MM.1S (cell line): ENCODE results near the gene PKD1L1.

Experiments used
- DNase-seq: peaks from one replicate; pipeline ENCODE4 v3.0.0-alpha.2; 2015
- H2AFZ ChIP-seq: fragments of 300-600 bp; sonication (generic); 2 replicates; pipeline ENCODE4 v1.6.0; 2016; ENCODE audit warnings: antibody characterized with exemption, low read length
- H3F3A ChIP-seq: fragments of 300-600 bp; sonication (generic); 2 replicates; pipeline ENCODE4 v1.6.1; 2016; ENCODE audit warnings: mild to moderate bottlenecking, antibody characterized with exemption, low read length, moderate library complexity, mixed read lengths; ENCODE audit not compliant: insufficient read depth
- H3K27ac ChIP-seq: fragments of 300-600 bp; sonication (generic); 2 replicates; pipeline ENCODE4 v1.5.1; 2016; ENCODE audit warnings: mild to moderate bottlenecking, low read length
- H3K27me3 ChIP-seq: fragments of 300-600 bp; sonication (generic); replicated peaks from 2 replicates; pipeline ENCODE4 v1.6.0; 2016; ENCODE audit warnings: low read length; ENCODE audit not compliant: insufficient read depth
- H3K36me3 ChIP-seq: fragments of 300-600 bp; sonication (generic); replicated peaks from 2 replicates; pipeline ENCODE4 v1.6.1; 2016; ENCODE audit warnings: mild to moderate bottlenecking, low read length, mixed read lengths; ENCODE audit not compliant: insufficient read depth
- H3K4me1 ChIP-seq: fragments of 300-600 bp; sonication (generic); 2 replicates; pipeline ENCODE4 v1.6.1; 2016; ENCODE audit warnings: low read length, mixed read lengths
- H3K4me2 ChIP-seq: fragments of 300-600 bp; sonication (generic); 2 replicates; pipeline ENCODE4 v1.6.0; 2016; ENCODE audit warnings: low read depth, low read length
- H3K4me3 ChIP-seq: fragments of 300-600 bp; sonication (generic); 2 replicates; pipeline ENCODE4 v1.5.1; 2016; ENCODE audit warnings: low read length, mixed read lengths
- H3K79me2 ChIP-seq: fragments of 300-600 bp; sonication (generic); 2 replicates; pipeline ENCODE4 v1.6.1; 2016; ENCODE audit warnings: mixed run types, low read length, mixed read lengths
- H3K9ac ChIP-seq: fragments of 300-600 bp; sonication (generic); 2 replicates; pipeline ENCODE4 v1.6.1; 2016; ENCODE audit warnings: low read length, mixed read lengths
- H3K9me2 ChIP-seq: fragments of 300-600 bp; sonication (generic); replicated peaks from 2 replicates; pipeline ENCODE4 v1.6.1; 2016; ENCODE audit warnings: mild to moderate bottlenecking, low read length, mixed read lengths; ENCODE audit not compliant: insufficient read depth
- H3K9me3 ChIP-seq: fragments of 300-600 bp; sonication (generic); replicated peaks from 2 replicates; pipeline ENCODE4 v1.6.1; 2016; ENCODE audit warnings: mild to moderate bottlenecking, low read length, mixed read lengths; ENCODE audit not compliant: insufficient read depth
- H4K20me1 ChIP-seq: fragments of 300-600 bp; sonication (generic); 2 replicates; pipeline ENCODE4 v1.6.1; 2016; ENCODE audit warnings: mild to moderate bottlenecking, low read length, moderate library complexity, mixed read lengths; ENCODE audit not compliant: insufficient read depth
- EZH2 ChIP-seq: fragments of 300-600 bp; sonication (generic); optimal IDR thresholded peaks from 2 replicates; pipeline ENCODE3; 2017; ENCODE audit warnings: low read depth, mild to moderate bottlenecking, antibody characterized with exemption, low read length, mixed read lengths
- EZH2phosphoT487 ChIP-seq: fragments of 300-600 bp; sonication (generic); IDR thresholded peaks from 2 replicates; pipeline ENCODE4 v1.6.1; 2018; ENCODE audit warnings: antibody characterized with exemption, low read length
- TF ChIP-seq, protein P1 (sequence below): fragments of 300-600 bp; sonication (generic); IDR thresholded peaks from 2 replicates; pipeline ENCODE4 v1.5.1; 2016; ENCODE audit warnings: antibody characterized with exemption, low read length, mixed read lengths

PKD1L1 gene

GRCh38 chr7:47940088-47941013 lies 7.9 kb downstream of the PKD1L1 start:
- no peak overlapping the region for H3K4me3 ChIP-seq
- H2AFZ ChIP-seq = no peak overlapping the region
- DNase-seq = no peak
- peaks cover 24% of the 10 kb centered on the region for H3K4me1 ChIP-seq
- H3K9ac ChIP-seq = no peak overlapping the region
- H3K27me3 ChIP-seq = no peaks in the 10 kb centered on the region
- TF ChIP-seq EZH2phosphoT487 (no peak), EZH2 (no peak)
- TF ChIP-seq, protein P1, sequence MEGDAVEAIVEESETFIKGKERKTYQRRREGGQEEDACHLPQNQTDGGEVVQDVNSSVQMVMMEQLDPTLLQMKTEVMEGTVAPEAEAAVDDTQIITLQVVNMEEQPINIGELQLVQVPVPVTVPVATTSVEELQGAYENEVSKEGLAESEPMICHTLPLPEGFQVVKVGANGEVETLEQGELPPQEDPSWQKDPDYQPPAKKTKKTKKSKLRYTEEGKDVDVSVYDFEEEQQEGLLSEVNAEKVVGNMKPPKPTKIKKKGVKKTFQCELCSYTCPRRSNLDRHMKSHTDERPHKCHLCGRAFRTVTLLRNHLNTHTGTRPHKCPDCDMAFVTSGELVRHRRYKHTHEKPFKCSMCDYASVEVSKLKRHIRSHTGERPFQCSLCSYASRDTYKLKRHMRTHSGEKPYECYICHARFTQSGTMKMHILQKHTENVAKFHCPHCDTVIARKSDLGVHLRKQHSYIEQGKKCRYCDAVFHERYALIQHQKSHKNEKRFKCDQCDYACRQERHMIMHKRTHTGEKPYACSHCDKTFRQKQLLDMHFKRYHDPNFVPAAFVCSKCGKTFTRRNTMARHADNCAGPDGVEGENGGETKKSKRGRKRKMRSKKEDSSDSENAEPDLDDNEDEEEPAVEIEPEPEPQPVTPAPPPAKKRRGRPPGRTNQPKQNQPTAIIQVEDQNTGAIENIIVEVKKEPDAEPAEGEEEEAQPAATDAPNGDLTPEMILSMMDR = no peak
- no peak overlapping the region for H3K27ac ChIP-seq
- H3K4me2 ChIP-seq = no peak overlapping the region
- H3F3A ChIP-seq = peaks cover 10% of the 10 kb centered on the region
- no peaks in the 10 kb centered on the region for H3K9me2 ChIP-seq
- H4K20me1 ChIP-seq = no peaks in the 10 kb centered on the region
- H3K79me2 ChIP-seq = no peaks in the 10 kb centered on the region
- no peaks in the 10 kb centered on the region for H3K36me3 ChIP-seq
- H3K9me3 ChIP-seq = no peaks in the 10 kb centered on the region

- peaks cover 24% of the 10 kb centered on the region for H3K4me1 ChIP-seq
- H3F3A ChIP-seq = peaks cover 10% of the 10 kb centered on the region
- TF ChIP-seq, protein P1 = no peak
- H3K9me2 ChIP-seq = no peaks in the 10 kb centered on the region
- H3K36me3 ChIP-seq = no peaks in the 10 kb centered on the region
- no peak overlapping the region for H3K27ac ChIP-seq
- no peak for DNase-seq
- H3K4me2 ChIP-seq = no peak overlapping the region
- no peaks in the 10 kb centered on the region for H3K79me2 ChIP-seq
- no peaks in the 10 kb centered on the region for H3K27me3 ChIP-seq
- H3K9ac ChIP-seq = no peak overlapping the region
- H3K9me3 ChIP-seq = no peaks in the 10 kb centered on the region
- no peak overlapping the region for H3K4me3 ChIP-seq
- no peaks in the 10 kb centered on the region for H4K20me1 ChIP-seq
- no peak overlapping the region for H2AFZ ChIP-seq
Observed at GRCh38 chr7:47939425-47940036, 8.7 kb downstream of the PKD1L1 start.

DNA sequence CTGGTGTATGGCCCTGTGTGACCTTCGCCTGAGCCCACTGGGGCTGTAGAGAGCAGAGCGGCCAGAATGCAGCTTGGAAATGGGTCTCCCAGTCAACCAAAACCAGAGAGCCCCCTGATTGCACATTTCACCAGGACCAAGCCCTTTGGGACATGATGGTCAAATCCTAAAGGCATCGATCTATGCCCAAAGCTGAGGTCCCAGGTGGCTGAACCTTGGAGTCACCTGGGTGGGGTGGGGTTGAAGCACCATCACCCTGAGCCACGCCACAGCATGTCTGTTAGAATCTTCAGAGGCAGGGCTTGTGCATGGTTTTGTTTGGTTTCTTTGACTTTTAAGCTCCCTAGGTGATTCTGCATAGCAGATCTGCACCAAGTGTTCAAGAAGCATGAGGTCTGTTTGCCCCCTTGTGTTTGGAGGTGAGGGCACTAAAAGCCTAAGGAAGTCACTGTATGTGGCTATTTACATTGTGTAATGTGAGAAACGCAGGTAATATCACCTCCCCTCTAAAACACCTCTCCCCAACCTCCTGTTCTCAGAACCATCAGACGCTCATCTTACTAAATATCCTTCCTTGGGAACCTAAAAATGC lies 9.6 kb downstream of the PKD1L1 start:
- no peaks in the 10 kb centered on the region for H3K27me3 ChIP-seq
- no peak overlapping the region for H3K4me3 ChIP-seq
- H3K9me3 ChIP-seq = no peaks in the 10 kb centered on the region
- H3K9ac ChIP-seq = no peak overlapping the region
- no peaks in the 10 kb centered on the region for H3K36me3 ChIP-seq
- H3K9me2 ChIP-seq = no peaks in the 10 kb centered on the region
- TF ChIP-seq EZH2 (no peak), EZH2phosphoT487 (no peak)
- TF ChIP-seq, protein P1 = no peak
- H3F3A ChIP-seq = peaks cover 10% of the 10 kb centered on the region
- H3K79me2 ChIP-seq = no peaks in the 10 kb centered on the region
- H3K4me1 ChIP-seq = peaks cover 24% of the 10 kb centered on the region
- peak overlapping the region; percentile 12; the same call in 1 of the 2 replicates for H3K4me2 ChIP-seq
- DNase-seq = no peak
- no peak overlapping the region for H2AFZ ChIP-seq
- no peaks in the 10 kb centered on the region for H4K20me1 ChIP-seq
- peak overlapping the region; percentile 40; the same call in 1 of the 2 replicates for H3K27ac ChIP-seq
